ENCODE results near the gene AGFG2. TPM values are rescaled to one million over a fixed set of nuclear protein-coding genes. Genes with fewer than 3 reads are reported as not detected.
A peak's percentile ranks its signal among the peaks of the same experiment; 100 is the strongest.

The AGFG2 gene
- total and polyA plus RNA-seq, 10 of the 15 experiments (the other 5 are each of a cell fraction or from before 2014, with no cell fraction given) = 0.90 to 71.5 (median 25.4) TPM

DNA sequence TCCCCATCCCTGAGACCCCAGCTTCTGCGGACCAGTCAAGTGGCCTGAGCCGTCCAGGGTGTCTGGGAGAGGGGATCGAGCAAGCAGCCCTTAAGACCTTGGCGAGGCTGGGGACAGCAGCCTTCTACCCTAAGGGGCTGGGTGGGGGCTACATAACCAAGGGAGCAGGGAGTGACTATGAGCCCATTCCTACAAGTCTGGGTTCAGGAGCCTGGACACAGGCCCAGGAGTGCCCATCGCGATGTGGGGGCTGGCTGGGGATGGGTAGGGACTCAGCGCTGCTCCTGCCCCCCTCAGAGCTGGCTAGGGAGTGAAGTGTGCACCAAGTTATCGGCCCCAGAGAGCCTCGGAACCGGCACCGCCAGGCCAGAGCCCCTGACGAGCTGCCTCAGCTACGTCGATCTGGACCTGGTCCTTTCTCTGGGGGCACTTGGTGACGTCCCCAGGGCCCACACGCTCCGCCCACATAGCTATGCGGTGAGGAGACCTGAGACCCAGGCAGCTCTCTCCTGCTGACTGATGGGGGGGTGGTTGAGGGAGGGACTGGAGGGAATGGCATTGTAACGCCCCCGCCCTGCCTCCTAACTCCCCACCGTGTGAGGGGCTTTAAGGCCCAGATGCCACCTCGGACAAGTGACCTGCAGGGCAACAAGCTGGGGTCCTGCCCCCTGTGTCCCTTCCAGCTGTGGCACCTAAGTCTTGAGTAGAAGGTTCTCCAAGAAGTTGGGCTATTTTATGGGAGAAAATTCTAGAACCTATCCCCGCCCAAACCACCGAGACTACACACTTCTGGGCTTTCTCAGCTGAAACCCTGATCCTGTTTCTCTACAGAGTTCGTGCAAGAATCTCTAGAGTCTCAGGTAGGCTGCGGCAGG is 32.2 kb downstream of the AGFG2 start:
- Histone ChIP-seq H3K4me1 (ENCODE audit: control insufficient read depth, insufficient read depth, low read length) (peaks cover 30% of the 10 kb centered on the region), H3K9me3 (replicated peaks; ENCODE audit: control insufficient read depth, insufficient read depth, low read length) (no peaks in the 10 kb centered on the region), H3K36me3 (ENCODE audit: control insufficient read depth in 2 of 2, insufficient read depth in 2 of 2, low read length in 1 of 2) (peaks cover 2 to 8% of the 10 kb centered on the region in 2 experiments; a peak in 3 of 4 replicates), H2AFZ (ENCODE audit: control insufficient read depth, low read depth, low read length) (no peak overlapping the region), H3K4me3 (no peak overlapping the region), H4K20me1 (ENCODE audit: control insufficient read depth, insufficient read depth) (no peaks in the 10 kb centered on the region), H3K9ac (ENCODE audit: control insufficient read depth, insufficient read depth, low read length) (no peak overlapping the region), H3K27me3 (replicated peaks in 1 of 2; ENCODE audit: control insufficient read depth in 2 of 2, insufficient read depth in 2 of 2, low read length in 1 of 2) (no peaks in the 10 kb centered on the region), H3K4me2 (ENCODE audit: control insufficient read depth, insufficient read depth) (no peak overlapping the region), H3K27ac (ENCODE audit: control insufficient read depth, insufficient read depth) (no peak overlapping the region), H3K79me2 (ENCODE audit: control insufficient read depth, insufficient read depth, low read length) (no peaks in the 10 kb centered on the region)
- ChIA-PET RAD21 (ENCODE audit: unreplicated experiment) (interaction anchor here (0.5 to 0.6 kb wide), 2 partner anchors 15 to 122 kb away, joined by 3 read pairs; partner anchors contain the start of genes FBXO24 and LRCH4), SMC1A (ENCODE audit: uncharacterized antibody, unreplicated experiment) (interaction anchor here (0.9 to 1.4 kb wide), 3 partner anchors 12 to 97 kb away, joined by 3 to 4 read pairs (median 3); no protein-coding TSS in a partner anchor), CTCF (interaction anchor here (1.1 to 1.9 kb wide), 6 partner anchors 11 to 134 kb away, joined by 3 to 6 read pairs (median 3); partner anchors contain the start of genes FBXO24 and LRCH4), POLR2A (interaction anchor here (1.0 to 1.3 kb wide), 2 partner anchors 13 to 154 kb away, joined by 3 to 4 read pairs; no protein-coding TSS in a partner anchor)
- ATAC-seq (no peak), FAIRE-seq (no peak), DNase-seq (ENCODE audit: low read depth, low spot score) (no peak)
- intact Hi-C loops (cut with micrococcal nuclease; ENCODE audit: unreplicated experiment) (no loop called here), in situ Hi-C loops (cut with MboI) (no loop called here)
- TF ChIP-seq SKIL (IDR thresholded peaks at IDR 0.05; ENCODE audit: low read depth, poor library complexity, severe bottlenecking) = no peak
- TF ChIP-seq POLR2A (IDR thresholded peaks at IDR 0.05; ENCODE audit: low read depth, low read length) = peak; percentile 60; the same call in 1 of the 2 replicates
- 0 out of 2 replicates have a peak, but pooled peaks have one; percentile 15 for TF ChIP-seq POLR2AphosphoS2 (IDR thresholded peaks at IDR 0.05; ENCODE audit: low read depth, low read length)
- no peak for TF ChIP-seq JUNB (IDR thresholded peaks at IDR 0.05)
- TF ChIP-seq, protein P1, sequence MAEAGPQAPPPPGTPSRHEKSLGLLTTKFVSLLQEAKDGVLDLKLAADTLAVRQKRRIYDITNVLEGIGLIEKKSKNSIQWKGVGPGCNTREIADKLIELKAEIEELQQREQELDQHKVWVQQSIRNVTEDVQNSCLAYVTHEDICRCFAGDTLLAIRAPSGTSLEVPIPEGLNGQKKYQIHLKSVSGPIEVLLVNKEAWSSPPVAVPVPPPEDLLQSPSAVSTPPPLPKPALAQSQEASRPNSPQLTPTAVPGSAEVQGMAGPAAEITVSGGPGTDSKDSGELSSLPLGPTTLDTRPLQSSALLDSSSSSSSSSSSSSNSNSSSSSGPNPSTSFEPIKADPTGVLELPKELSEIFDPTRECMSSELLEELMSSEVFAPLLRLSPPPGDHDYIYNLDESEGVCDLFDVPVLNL (IDR thresholded peaks at IDR 0.05; ENCODE audit: low read depth, low read length) = no peak
- BruUV-seq (replicated peaks) = no TSS peak
- 88% methylated on average over 26 of the region's 26 CpGs for WGBS (ENCODE audit: insufficient coverage, insufficient replicate concordance, low lambda C conversion rate, missing lambda C conversion rate)

Data from GM12878 (cell line).